Prostate gland (tissue), 2 donors: ENCODE measurements around the gene RRP1. TPM values are rescaled to one million over a fixed set of nuclear protein-coding genes. Genes with fewer than 3 reads are reported as not detected.

Source experiments
- DNase-seq: peaks from one replicate; pipeline ENCODE4 v3.0.0-alpha.2; 2019; ENCODE audit warnings: low spot score
- H3K27ac ChIP-seq, 2 donors: fragments of 200-600 bp; sonication (generic); 2 replicates each; pipeline ENCODE4 v1.5.1; 2017 to 2019
- H3K27me3 ChIP-seq: fragments of 200-600 bp; sonication (generic); replicated peaks from 2 replicates; pipeline ENCODE4 v1.5.1; 2019; ENCODE audit not compliant: insufficient read depth
- H3K36me3 ChIP-seq, 2 donors: fragments of 200-600 bp; sonication (generic); 1 replicate in 1 of 2; 2 replicates in 1 of 2; pipeline versions ENCODE4 v1.5.1 to v1.8.1; 2017 to 2019
- H3K4me1 ChIP-seq: fragments of 200-600 bp; sonication (generic); replicated peaks from 2 replicates; pipeline ENCODE4 v1.5.1; 2019
- H3K4me3 ChIP-seq, 2 donors: fragments of 200-600 bp; sonication (generic); 2 replicates each; pipeline ENCODE4 v1.5.1; 2017 to 2019
- H3K9me3 ChIP-seq: fragments of 200-600 bp; sonication (generic); 2 replicates; pipeline ENCODE4 v1.5.1; 2017
- CTCF ChIP-seq, 4 experiments: fragments of 200-600 bp in 2 of 4; fragments of 450-650 bp in 2 of 4; sonication (generic) in 2 of 4; IDR thresholded peaks; 1 replicate in 3 of 4; 2 replicates in 1 of 4; pipeline ENCODE4 v1.5.1; 2016 to 2019; ENCODE audit warnings: antibody characterized with exemption in 4 of 4, mild to moderate bottlenecking in 2 of 4, moderate library complexity in 2 of 4
- POLR2A ChIP-seq: fragments of 450-650 bp; IDR thresholded peaks from one replicate; pipeline ENCODE4 v1.6.1; 2016; ENCODE audit warnings: antibody characterized with exemption, mild to moderate bottlenecking
- POLR2AphosphoS5 ChIP-seq: sonication (generic); formaldehyde crosslinking; IDR thresholded peaks from one replicate; pipeline ENCODE4 v1.6.1; 2017; ENCODE audit warnings: antibody characterized with exemption
- WGBS: methylation state at CpG from one replicate; pipeline ENCODE4 v1.1.5; 2018; 5-methylcytosine and 5-hydroxymethylcytosine counted together
- intact Hi-C: fragments of 100-400 bp; cut with DNase I; formaldehyde crosslinking; loops from one replicate; pipeline ENCODE4 v1.14.2; 2022
- total RNA-seq, 2 donors: library from RNA; depleted of rRNA; stranded (reverse); fragments of >200 nt; gene quantifications; one replicate each; pipeline ENCODE4 v1.1.0, GENCODE V29; 2016

RRP1 gene
- total RNA-seq, 2 donors from 2014 or later = 29.4 to 37.5 TPM

DNA sequence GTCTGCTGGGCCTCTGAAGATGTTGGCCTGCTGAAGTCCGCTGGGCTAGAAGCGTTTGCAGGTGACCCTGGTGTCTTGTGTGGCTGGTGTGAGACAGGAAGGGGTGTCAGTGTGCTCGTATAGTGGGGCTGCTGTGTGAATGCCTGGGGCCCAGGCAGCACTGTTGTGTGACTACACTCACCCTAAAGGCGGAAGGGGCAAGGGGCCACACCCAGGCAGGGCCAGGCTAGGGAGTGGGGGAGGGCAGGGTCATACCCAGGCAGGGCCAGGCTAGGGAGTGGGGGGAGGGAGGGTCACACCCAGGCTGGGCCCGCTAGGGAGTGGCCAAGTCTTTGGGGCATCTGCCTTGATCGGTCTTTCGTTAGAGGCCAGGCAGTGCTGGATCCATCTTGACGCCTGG, 45.4 kb upstream of the RRP1 start:
- DNase-seq = no peak
- WGBS = 94% methylated on average over 8 of the region's 8 CpGs
- H3K9me3 ChIP-seq = no peaks in the 10 kb centered on the region
- H3K27ac ChIP-seq = no peak overlapping the region
- H3K36me3 ChIP-seq = peaks cover 0 to 7% of the 10 kb centered on the region in 2 donors
- H3K4me3 ChIP-seq = no peak overlapping the region
- no peaks in the 10 kb centered on the region for H3K27me3 ChIP-seq
- no peaks in the 10 kb centered on the region for H3K4me1 ChIP-seq
- intact Hi-C loops = no loop called here
- no peak for TF ChIP-seq CTCF (IDR thresholded peaks at IDR 0.05)
- no peak for TF ChIP-seq POLR2A
- TF ChIP-seq POLR2AphosphoS5 = no peak

DNA sequence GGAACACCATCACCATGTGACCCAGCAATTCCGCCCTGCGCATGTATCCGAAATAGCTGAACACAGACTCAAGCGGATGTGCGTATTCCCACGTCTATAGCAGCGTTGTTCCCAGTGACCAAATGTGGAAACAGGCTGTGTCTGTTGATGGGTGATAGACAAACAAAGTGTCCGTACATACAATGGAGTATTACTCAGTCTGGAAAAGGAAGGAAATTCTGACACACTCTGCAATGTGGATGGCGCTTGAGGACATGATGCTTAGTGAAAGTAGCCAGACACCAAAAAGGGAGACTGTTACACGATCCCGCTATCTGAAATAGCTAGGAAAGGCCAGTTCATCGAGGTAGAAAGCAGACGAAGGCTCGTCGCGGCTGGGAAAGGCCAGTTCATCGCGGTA, 44.7 kb upstream of the RRP1 start:
- intact Hi-C loops = no loop called here
- Histone ChIP-seq H3K27ac (no peak overlapping the region), H3K9me3 (no peaks in the 10 kb centered on the region), H3K36me3 (peaks cover 0 to 12% of the 10 kb centered on the region in 2 donors), H3K4me3 (no peak overlapping the region), H3K27me3 (no peaks in the 10 kb centered on the region), H3K4me1 (no peaks in the 10 kb centered on the region)
- no peak for DNase-seq
- 97% methylated on average over 18 of the region's 18 CpGs for WGBS
- TF ChIP-seq CTCF (IDR thresholded peaks at IDR 0.05) (no peak), POLR2A (no peak), POLR2AphosphoS5 (no peak)

GRCh38 chr21:43745772-43746517, 43.4 kb upstream of the RRP1 start:
- H3K4me3 ChIP-seq = no peak overlapping the region
- TF ChIP-seq POLR2AphosphoS5 (no peak), CTCF (IDR thresholded peaks at IDR 0.05) (no peak), POLR2A (no peak)
- H3K27ac ChIP-seq = no peak overlapping the region
- WGBS = 92% methylated on average over 16 of the region's 16 CpGs
- no peaks in the 10 kb centered on the region for H3K27me3 ChIP-seq
- H3K4me1 ChIP-seq = no peaks in the 10 kb centered on the region
- H3K9me3 ChIP-seq = no peaks in the 10 kb centered on the region
- peaks cover 0 to 14% of the 10 kb centered on the region in 2 donors for H3K36me3 ChIP-seq
- intact Hi-C loops = no loop called here
- DNase-seq = no peak

- 93% methylated on average over 17 of the region's 17 CpGs for WGBS
- H3K27ac ChIP-seq = no peak overlapping the region
- H3K27me3 ChIP-seq = no peaks in the 10 kb centered on the region
- no peak overlapping the region for H3K4me3 ChIP-seq
- no peaks in the 10 kb centered on the region for H3K9me3 ChIP-seq
- no peaks in the 10 kb centered on the region for H3K4me1 ChIP-seq
- intact Hi-C loops = no loop called here
- no peak for DNase-seq
- TF ChIP-seq CTCF (IDR thresholded peaks at IDR 0.05) = no peak
- TF ChIP-seq POLR2AphosphoS5 = no peak
- TF ChIP-seq POLR2A = no peak
- peaks cover 0 to 14% of the 10 kb centered on the region in 2 donors for H3K36me3 ChIP-seq
Observed at GRCh38 chr21:43748622-43749021, 40.8 kb upstream of the RRP1 start.

GRCh38 chr21:43749651-43750262, 39.6 kb upstream of the RRP1 start:
- intact Hi-C loops = no loop called here
- H3K36me3 ChIP-seq = peaks cover 0 to 9% of the 10 kb centered on the region in 2 donors

More at GRCh38 chr21:43749651-43750262, 39.6 kb upstream of the RRP1 start:
- no peak for DNase-seq
- WGBS = 77% methylated on average over 17 of the region's 18 CpGs
- no peaks in the 10 kb centered on the region for H3K27me3 ChIP-seq
- no peak overlapping the region for H3K27ac ChIP-seq
- no peak overlapping the region for H3K4me3 ChIP-seq
- H3K9me3 ChIP-seq = no peaks in the 10 kb centered on the region
- H3K4me1 ChIP-seq = no peaks in the 10 kb centered on the region
- TF ChIP-seq POLR2AphosphoS5 (no peak), CTCF (IDR thresholded peaks at IDR 0.05) (no peak), POLR2A (no peak)
